ENCODE results near the gene TEX264. TPM values are rescaled to one million over a fixed set of nuclear protein-coding genes. Genes with fewer than 3 reads are reported as not detected.

Gene TEX264
- total and polyA plus RNA-seq, 2 of the 13 experiments (the other 11 are each of a cell fraction or from before 2014, with no cell fraction given): 35.2 to 52.1 TPM

DNA sequence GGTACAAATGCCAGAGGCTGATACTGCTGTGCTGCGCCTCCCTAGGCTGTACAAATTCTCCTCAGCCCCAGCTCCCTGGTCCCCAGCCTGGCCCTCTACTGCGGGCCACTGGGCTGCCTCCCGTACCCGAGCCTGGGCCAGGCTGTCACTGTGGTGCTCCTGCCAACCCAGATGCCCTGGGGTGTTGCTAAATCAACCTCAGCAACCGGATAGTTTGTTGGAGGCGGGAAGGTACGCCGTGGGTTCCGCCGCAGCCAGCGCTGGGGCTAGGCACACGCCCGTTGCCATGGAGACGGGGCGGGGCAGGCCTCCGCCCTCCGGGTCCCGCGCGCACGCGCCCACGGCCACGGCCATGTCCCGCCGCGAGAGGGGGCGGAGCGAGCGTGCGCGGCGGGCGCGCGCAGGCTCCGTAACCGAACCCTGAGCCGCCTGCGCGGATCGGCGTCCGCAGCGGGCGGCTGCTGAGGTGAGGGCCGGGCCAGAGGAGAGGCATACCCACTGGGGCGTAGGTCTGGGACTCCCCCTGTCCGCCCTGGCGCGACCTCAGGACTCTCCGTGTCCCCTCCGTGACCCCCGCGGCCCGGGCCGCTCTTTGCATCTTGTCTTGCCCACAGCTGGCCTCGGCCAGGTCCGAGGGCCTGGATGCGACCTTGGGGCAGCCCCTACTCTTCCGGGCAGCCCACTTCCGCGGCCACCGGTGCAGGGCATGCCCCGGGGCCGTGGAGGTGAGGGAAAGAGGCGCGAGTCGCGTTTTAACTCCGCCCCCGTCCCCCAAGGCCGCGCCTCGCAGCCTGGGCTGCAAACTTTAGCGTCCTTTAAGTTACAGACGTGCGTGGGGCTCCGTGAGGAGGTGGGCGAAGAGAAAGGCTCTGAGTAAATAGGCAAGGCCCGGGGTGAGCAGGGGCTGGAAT, at the start of gene TEX264 (continued):
- TF ChIP-seq, protein P1, sequence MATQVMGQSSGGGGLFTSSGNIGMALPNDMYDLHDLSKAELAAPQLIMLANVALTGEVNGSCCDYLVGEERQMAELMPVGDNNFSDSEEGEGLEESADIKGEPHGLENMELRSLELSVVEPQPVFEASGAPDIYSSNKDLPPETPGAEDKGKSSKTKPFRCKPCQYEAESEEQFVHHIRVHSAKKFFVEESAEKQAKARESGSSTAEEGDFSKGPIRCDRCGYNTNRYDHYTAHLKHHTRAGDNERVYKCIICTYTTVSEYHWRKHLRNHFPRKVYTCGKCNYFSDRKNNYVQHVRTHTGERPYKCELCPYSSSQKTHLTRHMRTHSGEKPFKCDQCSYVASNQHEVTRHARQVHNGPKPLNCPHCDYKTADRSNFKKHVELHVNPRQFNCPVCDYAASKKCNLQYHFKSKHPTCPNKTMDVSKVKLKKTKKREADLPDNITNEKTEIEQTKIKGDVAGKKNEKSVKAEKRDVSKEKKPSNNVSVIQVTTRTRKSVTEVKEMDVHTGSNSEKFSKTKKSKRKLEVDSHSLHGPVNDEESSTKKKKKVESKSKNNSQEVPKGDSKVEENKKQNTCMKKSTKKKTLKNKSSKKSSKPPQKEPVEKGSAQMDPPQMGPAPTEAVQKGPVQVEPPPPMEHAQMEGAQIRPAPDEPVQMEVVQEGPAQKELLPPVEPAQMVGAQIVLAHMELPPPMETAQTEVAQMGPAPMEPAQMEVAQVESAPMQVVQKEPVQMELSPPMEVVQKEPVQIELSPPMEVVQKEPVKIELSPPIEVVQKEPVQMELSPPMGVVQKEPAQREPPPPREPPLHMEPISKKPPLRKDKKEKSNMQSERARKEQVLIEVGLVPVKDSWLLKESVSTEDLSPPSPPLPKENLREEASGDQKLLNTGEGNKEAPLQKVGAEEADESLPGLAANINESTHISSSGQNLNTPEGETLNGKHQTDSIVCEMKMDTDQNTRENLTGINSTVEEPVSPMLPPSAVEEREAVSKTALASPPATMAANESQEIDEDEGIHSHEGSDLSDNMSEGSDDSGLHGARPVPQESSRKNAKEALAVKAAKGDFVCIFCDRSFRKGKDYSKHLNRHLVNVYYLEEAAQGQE (IDR thresholded peaks at IDR 0.05; ENCODE audit: borderline replicate concordance in 1 of 2, low read depth in 1 of 2, low read length in 2 of 2): no peak
- no peak for TF ChIP-seq RBM22 (optimal IDR thresholded peaks at IDR 0.05; ENCODE audit: low read length)
- TF ChIP-seq, protein P2, sequence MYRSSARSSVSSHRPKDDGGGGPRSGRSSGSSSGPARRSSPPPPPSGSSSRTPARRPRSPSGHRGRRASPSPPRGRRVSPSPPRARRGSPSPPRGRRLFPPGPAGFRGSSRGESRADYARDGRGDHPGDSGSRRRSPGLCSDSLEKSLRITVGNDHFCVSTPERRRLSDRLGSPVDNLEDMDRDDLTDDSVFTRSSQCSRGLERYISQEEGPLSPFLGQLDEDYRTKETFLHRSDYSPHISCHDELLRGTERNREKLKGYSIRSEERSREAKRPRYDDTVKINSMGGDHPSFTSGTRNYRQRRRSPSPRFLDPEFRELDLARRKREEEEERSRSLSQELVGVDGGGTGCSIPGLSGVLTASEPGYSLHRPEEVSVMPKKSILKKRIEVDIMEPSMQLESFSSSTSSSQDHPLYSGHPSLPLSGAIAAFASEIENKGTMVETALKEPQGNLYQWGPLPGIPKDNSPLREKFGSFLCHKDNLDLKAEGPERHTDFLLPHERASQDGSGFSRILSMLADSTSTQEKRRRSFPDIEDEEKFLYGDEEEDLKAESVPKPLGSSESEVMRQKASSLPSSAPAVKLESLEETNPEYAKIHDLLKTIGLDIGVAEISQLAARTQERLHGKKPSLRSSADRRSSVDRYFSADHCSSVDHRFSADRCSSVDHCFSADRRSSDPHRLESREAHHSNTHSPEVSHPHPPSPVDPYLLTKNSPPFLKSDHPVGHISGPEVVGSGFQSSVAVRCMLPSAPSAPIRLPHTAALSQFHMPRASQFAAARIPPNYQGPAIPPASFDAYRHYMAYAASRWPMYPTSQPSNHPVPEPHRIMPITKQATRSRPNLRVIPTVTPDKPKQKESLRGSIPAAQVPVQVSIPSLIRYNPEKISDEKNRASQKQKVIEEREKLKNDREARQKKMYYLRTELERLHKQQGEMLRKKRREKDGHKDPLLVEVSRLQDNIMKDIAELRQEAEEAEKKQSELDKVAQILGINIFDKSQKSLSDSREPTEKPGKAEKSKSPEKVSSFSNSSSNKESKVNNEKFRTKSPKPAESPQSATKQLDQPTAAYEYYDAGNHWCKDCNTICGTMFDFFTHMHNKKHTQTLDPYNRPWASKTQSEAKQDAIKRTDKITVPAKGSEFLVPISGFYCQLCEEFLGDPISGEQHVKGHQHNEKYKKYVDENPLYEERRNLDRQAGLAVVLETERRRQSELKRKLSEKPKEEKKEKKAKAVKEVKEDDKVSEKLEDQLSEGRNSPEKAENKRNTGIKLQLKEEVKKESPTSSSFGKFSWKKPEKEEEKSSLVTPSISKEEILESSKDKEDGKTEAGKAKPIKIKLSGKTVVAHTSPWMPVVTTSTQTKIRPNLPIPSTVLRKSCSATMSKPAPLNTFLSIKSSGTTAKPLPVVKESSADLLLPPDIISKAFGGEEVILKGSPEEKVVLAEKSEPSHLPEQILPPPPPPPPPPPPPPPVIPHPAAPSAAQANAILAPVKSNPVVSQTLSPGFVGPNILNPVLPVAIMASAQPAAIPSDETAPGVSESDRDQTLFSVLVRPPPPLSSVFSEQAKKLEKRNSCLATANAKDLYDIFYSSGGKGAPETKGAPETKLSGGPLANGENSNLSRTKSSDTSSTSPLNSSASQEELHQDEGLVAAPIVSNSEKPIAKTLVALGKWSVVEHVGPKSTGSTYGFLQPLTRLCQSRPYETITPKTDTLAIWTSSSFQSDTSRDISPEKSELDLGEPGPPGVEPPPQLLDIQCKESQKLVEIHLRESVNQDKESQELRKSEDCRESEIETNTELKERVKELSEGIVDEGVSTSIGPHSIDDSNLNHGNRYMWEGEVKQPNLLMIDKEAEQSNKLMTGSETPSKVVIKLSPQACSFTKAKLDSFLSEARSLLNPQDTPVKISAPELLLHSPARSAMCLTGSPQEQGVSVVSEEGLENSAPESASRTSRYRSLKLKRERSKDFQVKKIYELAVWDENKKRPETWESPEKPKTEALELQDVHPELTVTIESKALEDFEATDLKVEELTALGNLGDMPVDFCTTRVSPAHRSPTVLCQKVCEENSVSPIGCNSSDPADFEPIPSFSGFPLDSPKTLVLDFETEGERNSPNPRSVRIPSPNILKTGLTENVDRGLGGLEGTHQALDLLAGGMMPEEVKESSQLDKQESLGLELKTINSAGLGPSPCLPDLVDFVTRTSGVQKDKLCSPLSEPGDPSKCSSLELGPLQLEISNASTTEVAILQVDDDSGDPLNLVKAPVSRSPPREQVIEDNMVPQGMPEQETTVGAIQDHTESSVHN (CRISPR knock-in tag; IDR thresholded peaks at IDR 0.05): no peak
